Measurements from ENCODE around the gene SATB1. TPM values are rescaled to one million over a fixed set of nuclear protein-coding genes. Genes with fewer than 3 reads are reported as not detected.
A peak's percentile ranks its signal among the peaks of the same experiment; 100 is the strongest.
"Not testable (repeated sequence)": the region's sequence is repeated elsewhere in the genome, so short reads cannot be mapped to it uniquely, and the experiment has no call there.

The SATB1 gene
- 28.2 TPM for total RNA-seq (ENCODE audit: unreplicated experiment)
- long read RNA-seq, full-length matches to known transcripts: 1 of 3 reads
- long read RNA-seq, partial matches to known transcripts: 2 of 3 reads
- long read RNA-seq, other reads (novel, unspliced or antisense): 0 of 3 reads

- peaks cover 18% of the 10 kb centered on the region for H3K4me1 Mint-ChIP-seq (ENCODE audit: unreplicated experiment)
- peak; percentile 72 for DNase-seq (ENCODE audit: low spot score)
- peak within 1 kb of the TSS; percentile 99 for H3K4me3 Mint-ChIP-seq (ENCODE audit: unreplicated experiment)
- H3K27me3 Mint-ChIP-seq (ENCODE audit: unreplicated experiment): peaks cover 12% of the 10 kb centered on the region
- peaks cover 4% of the 10 kb centered on the region for H3K36me3 Mint-ChIP-seq (ENCODE audit: low read depth, unreplicated experiment)
- no peaks in the 10 kb centered on the region for H3K9me3 Mint-ChIP-seq (ENCODE audit: unreplicated experiment)
- H3K27ac Mint-ChIP-seq (ENCODE audit: unreplicated experiment): peak within 1 kb of the TSS; percentile 88
- TF ChIP-seq CTCF (IDR thresholded peaks at IDR 0.05; ENCODE audit: unreplicated experiment): no peak
Measured at GRCh38 chr3:18424729-18425640, at the start of gene SATB1. Gene SATB1 (minus strand): TSS chr3:18425339. CDS start chr3:18420967, 4,372 bp downstream.

GRCh38 chr3:18474202-18474601 lies 49.1 kb upstream of the SATB1 start:
- Mint-ChIP-seq H3K9me3 (ENCODE audit: unreplicated experiment) (no peaks in the 10 kb centered on the region), H3K4me3 (ENCODE audit: unreplicated experiment) (no peak overlapping the region), H3K27me3 (ENCODE audit: unreplicated experiment) (peaks cover 3% of the 10 kb centered on the region), H3K36me3 (ENCODE audit: low read depth, unreplicated experiment) (no peaks in the 10 kb centered on the region), H3K27ac (ENCODE audit: unreplicated experiment) (no peak overlapping the region), H3K4me1 (ENCODE audit: unreplicated experiment) (no peaks in the 10 kb centered on the region)
- TF ChIP-seq CTCF (IDR thresholded peaks at IDR 0.05; ENCODE audit: unreplicated experiment): no peak
- DNase-seq (ENCODE audit: low spot score): no peak

GRCh38 chr3:18469775-18470174 lies 44.6 kb upstream of the SATB1 start:
- no peaks in the 10 kb centered on the region for H3K4me1 Mint-ChIP-seq (ENCODE audit: unreplicated experiment)
- H3K4me3 Mint-ChIP-seq (ENCODE audit: unreplicated experiment): no peak overlapping the region
- H3K27ac Mint-ChIP-seq (ENCODE audit: unreplicated experiment): no peak overlapping the region
- H3K9me3 Mint-ChIP-seq (ENCODE audit: unreplicated experiment): no peaks in the 10 kb centered on the region
- no peak for DNase-seq (ENCODE audit: low spot score)
- H3K27me3 Mint-ChIP-seq (ENCODE audit: unreplicated experiment): peaks cover 3% of the 10 kb centered on the region
- no peaks in the 10 kb centered on the region for H3K36me3 Mint-ChIP-seq (ENCODE audit: low read depth, unreplicated experiment)
- TF ChIP-seq CTCF (IDR thresholded peaks at IDR 0.05; ENCODE audit: unreplicated experiment): no peak

- no peak for DNase-seq (ENCODE audit: low spot score)
- Mint-ChIP-seq H3K4me3 (ENCODE audit: unreplicated experiment) (no peak overlapping the region), H3K27me3 (ENCODE audit: unreplicated experiment) (peaks cover 3% of the 10 kb centered on the region), H3K4me1 (ENCODE audit: unreplicated experiment) (no peaks in the 10 kb centered on the region), H3K27ac (ENCODE audit: unreplicated experiment) (no peak overlapping the region), H3K9me3 (ENCODE audit: unreplicated experiment) (no peaks in the 10 kb centered on the region), H3K36me3 (ENCODE audit: low read depth, unreplicated experiment) (no peaks in the 10 kb centered on the region)
- no peak for TF ChIP-seq CTCF (IDR thresholded peaks at IDR 0.05; ENCODE audit: unreplicated experiment)
Measured at GRCh38 chr3:18466136-18466535, 41.0 kb upstream of the SATB1 start.

- DNase-seq (ENCODE audit: low spot score): no peak
- H3K4me1 Mint-ChIP-seq (ENCODE audit: unreplicated experiment): no peaks in the 10 kb centered on the region
- no peak overlapping the region for H3K4me3 Mint-ChIP-seq (ENCODE audit: unreplicated experiment)
- no peaks in the 10 kb centered on the region for H3K36me3 Mint-ChIP-seq (ENCODE audit: low read depth, unreplicated experiment)
- H3K27me3 Mint-ChIP-seq (ENCODE audit: unreplicated experiment): no peaks in the 10 kb centered on the region
- no peak overlapping the region for H3K27ac Mint-ChIP-seq (ENCODE audit: unreplicated experiment)
- H3K9me3 Mint-ChIP-seq (ENCODE audit: unreplicated experiment): no peaks in the 10 kb centered on the region
- no peak for TF ChIP-seq CTCF (IDR thresholded peaks at IDR 0.05; ENCODE audit: unreplicated experiment)
Measured at GRCh38 chr3:18454766-18455165, 29.6 kb upstream of the SATB1 start.

GRCh38 chr3:18449618-18450017 lies 24.5 kb upstream of the SATB1 start:
- H3K4me1 Mint-ChIP-seq (ENCODE audit: unreplicated experiment): peaks cover 12% of the 10 kb centered on the region
- not testable (repeated sequence) for H3K36me3 Mint-ChIP-seq (ENCODE audit: low read depth, unreplicated experiment); H3K27ac Mint-ChIP-seq (ENCODE audit: unreplicated experiment); DNase-seq (ENCODE audit: low spot score); H3K27me3 Mint-ChIP-seq (ENCODE audit: unreplicated experiment); H3K9me3 Mint-ChIP-seq (ENCODE audit: unreplicated experiment); H3K4me3 Mint-ChIP-seq (ENCODE audit: unreplicated experiment)
